Brain microvascular endothelial cell (primary cell): ENCODE measurements around the gene CCDC175.

Source experiments
- DNase-seq: peaks from one replicate; pipeline ENCODE4 v3.0.0-alpha.2; 2020
- H3K27ac ChIP-seq: fragments of 250-450 bp; sonication (Bioruptor Pico); 2 replicates; pipeline ENCODE4 v1.5.1; 2020; ENCODE audit warnings: mild to moderate bottlenecking, moderate library complexity
- H3K27me3 ChIP-seq: fragments of 250-450 bp; sonication (Bioruptor Pico); replicated peaks from 2 replicates; pipeline ENCODE4 v1.5.1; 2020; ENCODE audit warnings: mild to moderate bottlenecking
- H3K36me3 ChIP-seq: fragments of 250-450 bp; sonication (Bioruptor Pico); replicated peaks from 2 replicates; pipeline ENCODE4 v1.5.1; 2020; ENCODE audit warnings: mild to moderate bottlenecking
- H3K4me3 ChIP-seq: 2 replicates; pipeline ENCODE4 v1.5.1; 2011; ENCODE audit warnings: low read depth, mild to moderate bottlenecking, control low read depth, low read length, moderate library complexity
- in situ Hi-C: cut with HindIII; loops from 2 replicates; pipeline ENCODE4 v1.10.0; 2017; ENCODE audit warnings: low sequenced_read_pairs, low pct_ligation_motif_present
- TF ChIP-seq, protein P1 (sequence below): IDR thresholded peaks from 2 replicates; pipeline ENCODE4 v1.5.1; 2011; ENCODE audit warnings: low read depth, mild to moderate bottlenecking, moderate library complexity, low read length, control low read depth, inconsistent platforms; ENCODE audit errors: missing control alignments

Gene CCDC175

GRCh38 chr14:59483819-59484638 lies 92.6 kb downstream of the CCDC175 start, which contains the start of the genes JKAMP and L3HYPDH:
Gene JKAMP, plus strand, starts transcription at chr14:59484517. Its CDS starts 73 bp downstream, at chr14:59484590.
Gene L3HYPDH, minus strand, starts transcription at chr14:59484408. Its CDS starts 92 bp downstream, at chr14:59484316.
- no peaks in the 10 kb centered on the region for H3K27me3 ChIP-seq
- DNase-seq, result peak; percentile 94
- H3K36me3 ChIP-seq, result peaks cover 4% of the 10 kb centered on the region
- H3K27ac ChIP-seq, result peak within 1 kb of the TSS; percentile 93
- H3K4me3 ChIP-seq, result peak within 1 kb of the TSS; percentile 90
- TF ChIP-seq, protein P1, sequence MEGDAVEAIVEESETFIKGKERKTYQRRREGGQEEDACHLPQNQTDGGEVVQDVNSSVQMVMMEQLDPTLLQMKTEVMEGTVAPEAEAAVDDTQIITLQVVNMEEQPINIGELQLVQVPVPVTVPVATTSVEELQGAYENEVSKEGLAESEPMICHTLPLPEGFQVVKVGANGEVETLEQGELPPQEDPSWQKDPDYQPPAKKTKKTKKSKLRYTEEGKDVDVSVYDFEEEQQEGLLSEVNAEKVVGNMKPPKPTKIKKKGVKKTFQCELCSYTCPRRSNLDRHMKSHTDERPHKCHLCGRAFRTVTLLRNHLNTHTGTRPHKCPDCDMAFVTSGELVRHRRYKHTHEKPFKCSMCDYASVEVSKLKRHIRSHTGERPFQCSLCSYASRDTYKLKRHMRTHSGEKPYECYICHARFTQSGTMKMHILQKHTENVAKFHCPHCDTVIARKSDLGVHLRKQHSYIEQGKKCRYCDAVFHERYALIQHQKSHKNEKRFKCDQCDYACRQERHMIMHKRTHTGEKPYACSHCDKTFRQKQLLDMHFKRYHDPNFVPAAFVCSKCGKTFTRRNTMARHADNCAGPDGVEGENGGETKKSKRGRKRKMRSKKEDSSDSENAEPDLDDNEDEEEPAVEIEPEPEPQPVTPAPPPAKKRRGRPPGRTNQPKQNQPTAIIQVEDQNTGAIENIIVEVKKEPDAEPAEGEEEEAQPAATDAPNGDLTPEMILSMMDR, result peak; percentile 57
- in situ Hi-C loops, result no loop called here

DNA sequence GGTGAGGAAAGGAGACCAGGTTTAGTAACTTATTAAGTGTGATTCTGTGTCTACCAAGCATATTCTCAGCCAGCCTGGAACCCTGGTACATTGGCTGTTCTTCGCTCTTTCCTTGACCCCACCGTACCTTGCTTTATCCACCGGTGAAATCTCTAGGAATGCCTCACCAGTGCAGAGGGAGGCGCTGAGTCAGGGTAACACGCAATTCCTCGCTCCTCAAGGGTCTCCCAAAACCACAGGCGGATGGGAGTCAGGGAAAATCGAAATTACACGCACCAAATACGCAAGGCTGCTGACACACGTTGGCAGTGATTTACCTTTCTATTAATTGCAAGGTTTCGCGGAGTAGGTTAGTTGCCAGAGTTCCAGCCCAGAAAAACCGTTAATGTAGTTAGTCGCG lies 93.2 kb downstream of the CCDC175 start:
- H3K36me3 ChIP-seq, result peaks cover 7% of the 10 kb centered on the region
- H3K4me3 ChIP-seq, result peak overlapping the region; percentile 90
- in situ Hi-C loops, result no loop called here
- DNase-seq, result peak; percentile 57
- TF ChIP-seq, protein P1, result no peak
- no peaks in the 10 kb centered on the region for H3K27me3 ChIP-seq
- H3K27ac ChIP-seq, result peak overlapping the region; percentile 93

- TF ChIP-seq, protein P1, result peak; percentile 3
- DNase-seq, result peak; percentile 90
- Histone ChIP-seq H3K36me3 (peaks cover 9% of the 10 kb centered on the region), H3K4me3 (peak overlapping the region; percentile 90), H3K27ac (peak overlapping the region; percentile 93), H3K27me3 (no peaks in the 10 kb centered on the region)
- in situ Hi-C loops, result no loop called here
Observed at GRCh38 chr14:59482541-59483331, 93.9 kb downstream of the CCDC175 start.

- H3K27ac ChIP-seq, result peak overlapping the region; percentile 93
- no peak for DNase-seq
- TF ChIP-seq, protein P1, result no peak
- in situ Hi-C loops, result no loop called here
- H3K27me3 ChIP-seq, result no peaks in the 10 kb centered on the region
- H3K4me3 ChIP-seq, result peak overlapping the region; percentile 90
- H3K36me3 ChIP-seq, result peaks cover 13% of the 10 kb centered on the region
Observed at GRCh38 chr14:59481871-59482540, 94.6 kb downstream of the CCDC175 start.

DNA sequence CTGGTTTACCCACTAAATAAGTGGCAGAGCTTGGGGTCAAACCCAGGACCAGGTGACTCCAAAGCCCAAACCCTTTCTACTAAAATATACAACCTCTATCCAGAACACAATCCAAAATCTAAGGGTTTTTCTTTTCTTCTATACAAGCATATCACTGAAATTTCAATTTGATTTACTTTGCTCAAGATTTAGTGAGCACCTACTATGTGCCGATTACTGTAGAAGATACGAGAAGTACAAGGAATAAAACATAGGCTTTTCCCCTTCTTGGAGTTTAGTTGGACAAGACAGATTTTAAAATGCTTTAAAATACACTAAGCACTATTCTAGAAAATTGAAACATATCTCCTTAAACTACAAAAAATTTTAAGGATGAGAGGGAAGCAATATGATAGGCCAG lies 95.2 kb downstream of the CCDC175 start:
- in situ Hi-C loops, result no loop called here
- peaks cover 17% of the 10 kb centered on the region for H3K36me3 ChIP-seq
- no peak for DNase-seq
- no peaks in the 10 kb centered on the region for H3K27me3 ChIP-seq
- peak overlapping the region; percentile 90 for H3K4me3 ChIP-seq
- TF ChIP-seq, protein P1, result no peak
- peak overlapping the region; percentile 93 for H3K27ac ChIP-seq
